ENCODE data around the gene EDAR.

Gene EDAR

GRCh38 chr2:108988796-108989713 lies at the start of gene EDAR:
Gene EDAR (minus strand): TSS chr2:108989220. CDS start chr2:108931014, 58,206 bp downstream.
- Histone ChIP-seq H3K27me3 (ENCODE audit: control insufficient read depth, insufficient read depth, low read length) (no peaks in the 10 kb centered on the region), H3K27ac (ENCODE audit: low read depth, low read length) (no peak within 1 kb of the TSS), H3K4me3 (ENCODE audit: low read length) (peak within 1 kb of the TSS; percentile 6), H3K4me1 (ENCODE audit: control insufficient read depth, insufficient read depth, low read length) (no peaks in the 10 kb centered on the region), H3K36me3 (ENCODE audit: control insufficient read depth, insufficient read depth, low read length) (no peaks in the 10 kb centered on the region), H3K9ac (ENCODE audit: low read length) (no peak within 1 kb of the TSS)

- H3K27me3 ChIP-seq (ENCODE audit: control insufficient read depth, insufficient read depth, low read length): no peaks in the 10 kb centered on the region
- no peak overlapping the region for H3K27ac ChIP-seq (ENCODE audit: low read depth, low read length)
- peaks cover 3% of the 10 kb centered on the region for H3K4me1 ChIP-seq (ENCODE audit: control insufficient read depth, insufficient read depth, low read length)
Observed at GRCh38 chr2:109033171-109033570, 44.2 kb upstream of the EDAR start.

GRCh38 chr2:109032229-109032820 lies 43.3 kb upstream of the EDAR start:
- Histone ChIP-seq H3K4me3 (ENCODE audit: low read length) (peak overlapping the region; percentile 70), H3K27ac (ENCODE audit: low read depth, low read length) (no peak overlapping the region), H3K27me3 (ENCODE audit: control insufficient read depth, insufficient read depth, low read length) (no peaks in the 10 kb centered on the region), H3K4me1 (ENCODE audit: control insufficient read depth, insufficient read depth, low read length) (peaks cover 3% of the 10 kb centered on the region), H3K36me3 (ENCODE audit: control insufficient read depth, insufficient read depth, low read length) (no peaks in the 10 kb centered on the region), H3K9ac (ENCODE audit: low read length) (no peak overlapping the region)

More at GRCh38 chr2:109033171-109033570, 44.2 kb upstream of the EDAR start:
- no peak overlapping the region for H3K9ac ChIP-seq (ENCODE audit: low read length)
- no peak overlapping the region for H3K4me3 ChIP-seq (ENCODE audit: low read length)
- H3K36me3 ChIP-seq (ENCODE audit: control insufficient read depth, insufficient read depth, low read length): no peaks in the 10 kb centered on the region

- H3K36me3 ChIP-seq (ENCODE audit: control insufficient read depth, insufficient read depth, low read length): no peaks in the 10 kb centered on the region
- no peak overlapping the region for H3K27ac ChIP-seq (ENCODE audit: low read depth, low read length)
- peaks cover 3% of the 10 kb centered on the region for H3K4me1 ChIP-seq (ENCODE audit: control insufficient read depth, insufficient read depth, low read length)
- no peak overlapping the region for H3K9ac ChIP-seq (ENCODE audit: low read length)
- H3K4me3 ChIP-seq (ENCODE audit: low read length): peak overlapping the region; percentile 70
- no peaks in the 10 kb centered on the region for H3K27me3 ChIP-seq (ENCODE audit: control insufficient read depth, insufficient read depth, low read length)
Observed at GRCh38 chr2:109031476-109032228, 42.6 kb upstream of the EDAR start.

- Histone ChIP-seq H3K27me3 (ENCODE audit: control insufficient read depth, insufficient read depth, low read length) (no peaks in the 10 kb centered on the region), H3K27ac (ENCODE audit: low read depth, low read length) (no peak overlapping the region), H3K4me3 (ENCODE audit: low read length) (peak overlapping the region; percentile 70), H3K36me3 (ENCODE audit: control insufficient read depth, insufficient read depth, low read length) (no peaks in the 10 kb centered on the region), H3K9ac (ENCODE audit: low read length) (no peak overlapping the region), H3K4me1 (ENCODE audit: control insufficient read depth, insufficient read depth, low read length) (peaks cover 3% of the 10 kb centered on the region)
Observed at GRCh38 chr2:109030870-109031475, 42.0 kb upstream of the EDAR start.

GRCh38 chr2:109029490-109030201 lies 40.6 kb upstream of the EDAR start:
- Histone ChIP-seq H3K4me3 (ENCODE audit: low read length) (no peak overlapping the region), H3K27ac (ENCODE audit: low read depth, low read length) (no peak overlapping the region)

GRCh38 chr2:109028738-109029489 lies 39.9 kb upstream of the EDAR start:
- Histone ChIP-seq H3K4me3 (ENCODE audit: low read length) (no peak overlapping the region), H3K27ac (ENCODE audit: low read depth, low read length) (no peak overlapping the region), H3K4me1 (ENCODE audit: control insufficient read depth, insufficient read depth, low read length) (peaks cover 3% of the 10 kb centered on the region), H3K36me3 (ENCODE audit: control insufficient read depth, insufficient read depth, low read length) (no peaks in the 10 kb centered on the region), H3K9ac (ENCODE audit: low read length) (no peak overlapping the region), H3K27me3 (ENCODE audit: control insufficient read depth, insufficient read depth, low read length) (no peaks in the 10 kb centered on the region)

More at GRCh38 chr2:109029490-109030201, 40.6 kb upstream of the EDAR start:
- H3K4me1 ChIP-seq (ENCODE audit: control insufficient read depth, insufficient read depth, low read length): peaks cover 3% of the 10 kb centered on the region
- H3K27me3 ChIP-seq (ENCODE audit: control insufficient read depth, insufficient read depth, low read length): no peaks in the 10 kb centered on the region
- H3K9ac ChIP-seq (ENCODE audit: low read length): no peak overlapping the region
- no peaks in the 10 kb centered on the region for H3K36me3 ChIP-seq (ENCODE audit: control insufficient read depth, insufficient read depth, low read length)

GRCh38 chr2:109028277-109028676 lies 39.3 kb upstream of the EDAR start:
- Histone ChIP-seq H3K27ac (ENCODE audit: low read depth, low read length) (no peak overlapping the region), H3K27me3 (ENCODE audit: control insufficient read depth, insufficient read depth, low read length) (no peaks in the 10 kb centered on the region), H3K9ac (ENCODE audit: low read length) (no peak overlapping the region), H3K4me1 (ENCODE audit: control insufficient read depth, insufficient read depth, low read length) (peaks cover 3% of the 10 kb centered on the region), H3K36me3 (ENCODE audit: control insufficient read depth, insufficient read depth, low read length) (no peaks in the 10 kb centered on the region), H3K4me3 (ENCODE audit: low read length) (no peak overlapping the region)

GRCh38 chr2:109027702-109028101 lies 38.7 kb upstream of the EDAR start:
- Histone ChIP-seq H3K27me3 (ENCODE audit: control insufficient read depth, insufficient read depth, low read length) (no peaks in the 10 kb centered on the region), H3K4me3 (ENCODE audit: low read length) (no peak overlapping the region), H3K27ac (ENCODE audit: low read depth, low read length) (no peak overlapping the region), H3K4me1 (ENCODE audit: control insufficient read depth, insufficient read depth, low read length) (peaks cover 3% of the 10 kb centered on the region), H3K9ac (ENCODE audit: low read length) (no peak overlapping the region), H3K36me3 (ENCODE audit: control insufficient read depth, insufficient read depth, low read length) (no peaks in the 10 kb centered on the region)

- Histone ChIP-seq H3K4me3 (ENCODE audit: low read length) (no peak overlapping the region), H3K4me1 (ENCODE audit: control insufficient read depth, insufficient read depth, low read length) (no peaks in the 10 kb centered on the region), H3K36me3 (ENCODE audit: control insufficient read depth, insufficient read depth, low read length) (no peaks in the 10 kb centered on the region), H3K9ac (ENCODE audit: low read length) (no peak overlapping the region), H3K27ac (ENCODE audit: low read depth, low read length) (no peak overlapping the region), H3K27me3 (ENCODE audit: control insufficient read depth, insufficient read depth, low read length) (no peaks in the 10 kb centered on the region)
Observed at GRCh38 chr2:109024477-109024876, 35.5 kb upstream of the EDAR start.

- Histone ChIP-seq H3K27me3 (ENCODE audit: control insufficient read depth, insufficient read depth, low read length) (no peaks in the 10 kb centered on the region), H3K4me1 (ENCODE audit: control insufficient read depth, insufficient read depth, low read length) (no peaks in the 10 kb centered on the region), H3K27ac (ENCODE audit: low read depth, low read length) (no peak overlapping the region), H3K36me3 (ENCODE audit: control insufficient read depth, insufficient read depth, low read length) (no peaks in the 10 kb centered on the region), H3K9ac (ENCODE audit: low read length) (no peak overlapping the region), H3K4me3 (ENCODE audit: low read length) (no peak overlapping the region)
Observed at GRCh38 chr2:109021895-109022300, 32.9 kb upstream of the EDAR start.

All from rectal smooth muscle tissue (tissue), 1 donor.